Ovary (tissue), 9 donors: ENCODE data around the gene ZNF423. TPM values are rescaled to one million over a fixed set of nuclear protein-coding genes. Genes with fewer than 3 reads are reported as not detected.

Source experiments
- DNase-seq, 5 donors: peaks; one replicate each; pipeline ENCODE4 v3.0.0-alpha.2; 2019 to 2020
- H3K27ac ChIP-seq, 2 donors: fragments of 200-600 bp; one replicate each; pipeline versions ENCODE4 v1.5.1 to v1.8.0; 2019 to 2022
- H3K27me3 ChIP-seq: fragments of 200-600 bp; one replicate; pipeline ENCODE4 v1.8.0; 2022
- H3K36me3 ChIP-seq: fragments of 200-600 bp; sonication (generic); one replicate; pipeline ENCODE4 v1.5.1; 2019
- H3K4me1 ChIP-seq: one replicate; pipeline ENCODE4 v1.8.1; 2013; ENCODE audit warnings: mild to moderate bottlenecking, moderate library complexity; ENCODE audit not compliant: insufficient read depth
- H3K4me3 ChIP-seq: fragments of 200-600 bp; sonication (generic); one replicate; pipeline ENCODE4 v1.5.1; 2017
- H3K9me3 ChIP-seq, 2 donors: fragments of 200-600 bp in 1 of 2; sonication (generic) in 1 of 2; one replicate each; pipeline versions ENCODE4 v1.5.1 to v1.8.1; 2013 to 2019; ENCODE audit warnings: mild to moderate bottlenecking in 1 of 2, moderate library complexity in 1 of 2
- EP300 ChIP-seq: sonication (generic); formaldehyde crosslinking; IDR thresholded peaks from one replicate; pipeline ENCODE4 v1.6.1; 2017; ENCODE audit warnings: antibody characterized with exemption
- POLR2A ChIP-seq: fragments of 450-650 bp; IDR thresholded peaks from one replicate; pipeline ENCODE4 v1.6.1; 2017; ENCODE audit warnings: antibody characterized with exemption, mild to moderate bottlenecking, moderate library complexity
- WGBS, 3 donors: extraction: QIAGEN DNeasy Blood & Tissue Kit in 1 of 3; methylation state at CpG; one replicate each; pipeline versions ENCODE4 v1.1.5 to v1.1.7; 2013 to 2017; 5-methylcytosine and 5-hydroxymethylcytosine counted together
- intact Hi-C, 4 donors: fragments of 100-400 bp; cut with DNase I; formaldehyde crosslinking; loops; one replicate each; pipeline versions ENCODE4 v1.11.0 to v1.15.1; 2022 to 2023
- polyA plus RNA-seq, 2 donors: library from polyadenylated mRNA; stranded (reverse); fragments of 200-250 nt in 1 of 2; fragments of 350-450 nt in 1 of 2; fragmentation: Illumina TruSeq in 1 of 2; extraction: RNeasy Lipid Tissue Mini Kit (QIAGEN cat#74804) in 1 of 2; gene quantifications; one replicate each; pipeline ENCODE4 v1.2.3, GENCODE V29; 2013 to 2014
- total RNA-seq, 7 donors: library from RNA; depleted of rRNA in 2 of 7; stranded (reverse); fragments of >200 nt in 2 of 7; fragmentation: NEBNext Ultra II Directional in 3 of 7; extraction: Animal tissue kit (Norgen Biotek cat#: 25700) in 3 of 7; gene quantifications; one replicate each; pipeline versions ENCODE4 v1.1.0 to v1.2.4, GENCODE V29; 2016 to 2023
- TF ChIP-seq, protein P1 (sequence below), 3 donors: fragments of 450-650 bp in 2 of 3; fragments of 200-600 bp in 1 of 3; IDR thresholded peaks; one replicate each; pipeline versions ENCODE4 v1.5.1 to v1.8.0; 2016 to 2022; ENCODE audit warnings: antibody characterized with exemption in 3 of 3, mild to moderate bottlenecking in 1 of 3
- donor health status: DM: no; HTN: no; CAD: no; lungs with moderate emphysema.
- donor health status: DM: no; HTN: no; CAD: no.
- donor health status: Bipolar disorder and iron deficiency.
- donor health status: DM: yes; HTN: yes; CAD: no.
- donor health status: DM: no; HTN: no; CAD: no.
- donor health status: DM: yes; HTN: yes; CAD: no.

ZNF423 gene
- total and polyA plus RNA-seq, 9 donors = 3.3 to 40.3 (median 12.4) TPM

- TF ChIP-seq EP300 (no peak), POLR2A (no peak)
- TF ChIP-seq, protein P1, sequence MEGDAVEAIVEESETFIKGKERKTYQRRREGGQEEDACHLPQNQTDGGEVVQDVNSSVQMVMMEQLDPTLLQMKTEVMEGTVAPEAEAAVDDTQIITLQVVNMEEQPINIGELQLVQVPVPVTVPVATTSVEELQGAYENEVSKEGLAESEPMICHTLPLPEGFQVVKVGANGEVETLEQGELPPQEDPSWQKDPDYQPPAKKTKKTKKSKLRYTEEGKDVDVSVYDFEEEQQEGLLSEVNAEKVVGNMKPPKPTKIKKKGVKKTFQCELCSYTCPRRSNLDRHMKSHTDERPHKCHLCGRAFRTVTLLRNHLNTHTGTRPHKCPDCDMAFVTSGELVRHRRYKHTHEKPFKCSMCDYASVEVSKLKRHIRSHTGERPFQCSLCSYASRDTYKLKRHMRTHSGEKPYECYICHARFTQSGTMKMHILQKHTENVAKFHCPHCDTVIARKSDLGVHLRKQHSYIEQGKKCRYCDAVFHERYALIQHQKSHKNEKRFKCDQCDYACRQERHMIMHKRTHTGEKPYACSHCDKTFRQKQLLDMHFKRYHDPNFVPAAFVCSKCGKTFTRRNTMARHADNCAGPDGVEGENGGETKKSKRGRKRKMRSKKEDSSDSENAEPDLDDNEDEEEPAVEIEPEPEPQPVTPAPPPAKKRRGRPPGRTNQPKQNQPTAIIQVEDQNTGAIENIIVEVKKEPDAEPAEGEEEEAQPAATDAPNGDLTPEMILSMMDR (IDR thresholded peaks at IDR 0.05) = no peak
- Histone ChIP-seq H3K27ac (peak overlapping the region in 1 of 2 donors; percentile 85), H3K4me1 (peaks cover 38% of the 10 kb centered on the region), H3K36me3 (no peaks in the 10 kb centered on the region), H3K9me3 (no peaks in the 10 kb centered on the region), H3K27me3 (no peaks in the 10 kb centered on the region), H3K4me3 (no peak overlapping the region)
- WGBS, 3 donors = 79 to 94% (median 93%) methylated on average over 7 of the region's 7 CpGs
- intact Hi-C loops = no loop called here
- DNase-seq = no peak
These were observed 23.7 kb downstream of the ZNF423 start for GRCh38 chr16:49832177-49832576.

DNA sequence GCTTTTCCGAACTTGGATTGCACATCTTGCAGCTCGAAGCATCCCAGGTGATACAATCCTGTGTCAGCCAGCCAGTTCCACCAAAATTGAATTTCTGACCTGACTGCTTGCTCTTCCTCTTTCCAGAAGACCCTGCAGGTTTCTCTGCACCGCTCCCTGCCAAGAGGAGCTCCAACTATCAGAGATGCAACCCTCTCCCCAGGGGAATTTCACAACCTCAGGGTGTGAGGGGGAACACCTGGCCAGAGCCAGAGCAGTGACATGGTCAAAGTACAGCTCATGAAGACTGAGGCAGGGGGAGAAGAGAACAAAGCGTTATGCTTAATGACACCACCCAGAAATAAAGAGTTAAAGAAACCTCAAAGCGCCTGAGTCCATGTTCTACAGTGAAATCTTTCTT is 25.0 kb downstream of the ZNF423 start:
- Histone ChIP-seq H3K4me3 (no peak overlapping the region), H3K4me1 (peaks cover 28% of the 10 kb centered on the region), H3K9me3 (no peaks in the 10 kb centered on the region), H3K27ac (no peak overlapping the region), H3K27me3 (no peaks in the 10 kb centered on the region), H3K36me3 (no peaks in the 10 kb centered on the region)
- DNase-seq = no peak
- TF ChIP-seq, protein P1 (IDR thresholded peaks at IDR 0.05) = no peak
- TF ChIP-seq POLR2A (no peak), EP300 (no peak)
- intact Hi-C loops = no loop called here
- 87 to 98% (median 97%) methylated on average over 5 of the region's 5 CpGs for WGBS, 3 donors

DNA sequence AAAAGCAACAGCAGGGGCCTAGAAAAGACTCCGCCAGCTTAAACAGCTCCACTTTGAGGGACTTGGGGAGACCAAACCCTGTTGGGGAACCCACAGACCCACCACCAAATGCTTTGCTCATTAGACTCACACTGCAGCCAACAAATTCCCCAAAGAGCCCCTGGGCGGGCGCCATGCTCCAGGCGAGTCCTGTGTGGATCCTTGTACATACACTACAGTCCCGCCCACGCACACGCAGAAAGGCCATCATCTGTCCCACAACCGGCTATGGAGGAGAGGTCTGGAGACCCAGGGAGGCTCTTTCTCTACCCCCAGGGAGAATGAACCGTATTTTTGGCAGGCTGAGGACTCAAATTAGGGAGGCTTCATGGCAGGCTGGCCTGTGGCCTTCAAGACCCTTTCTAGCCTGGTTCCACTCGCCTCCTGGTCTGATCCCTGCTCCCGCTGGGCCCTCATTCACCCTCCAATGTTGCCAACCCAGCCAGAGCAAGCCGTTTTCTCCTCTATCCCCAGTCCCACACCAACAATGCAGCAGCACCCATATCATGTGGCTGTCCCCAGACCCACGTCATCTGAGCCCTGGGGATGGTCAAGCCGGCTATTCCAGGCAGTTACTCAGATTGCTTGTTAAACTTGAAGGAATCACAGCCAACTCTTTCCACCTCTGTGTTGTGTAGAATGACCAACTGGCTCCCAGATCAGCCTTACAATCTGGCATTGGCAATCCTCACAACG is 27.2 kb downstream of the ZNF423 start:
- H3K9me3 ChIP-seq = no peaks in the 10 kb centered on the region
- 87 to 93% (median 88%) methylated on average over 15 of the region's 15 CpGs for WGBS, 3 donors
- no peak for TF ChIP-seq POLR2A
- TF ChIP-seq, protein P1 (IDR thresholded peaks at IDR 0.05) = no peak
- TF ChIP-seq EP300 = no peak
- no peaks in the 10 kb centered on the region for H3K27me3 ChIP-seq
- intact Hi-C loops = no loop called here
- H3K36me3 ChIP-seq = no peaks in the 10 kb centered on the region
- H3K4me3 ChIP-seq = no peak overlapping the region
- H3K27ac ChIP-seq = peak overlapping the region in 1 of 2 donors; percentile 30
- H3K4me1 ChIP-seq = peaks cover 12% of the 10 kb centered on the region
- peak in 1 of 5 donors; percentile 47 for DNase-seq

DNA sequence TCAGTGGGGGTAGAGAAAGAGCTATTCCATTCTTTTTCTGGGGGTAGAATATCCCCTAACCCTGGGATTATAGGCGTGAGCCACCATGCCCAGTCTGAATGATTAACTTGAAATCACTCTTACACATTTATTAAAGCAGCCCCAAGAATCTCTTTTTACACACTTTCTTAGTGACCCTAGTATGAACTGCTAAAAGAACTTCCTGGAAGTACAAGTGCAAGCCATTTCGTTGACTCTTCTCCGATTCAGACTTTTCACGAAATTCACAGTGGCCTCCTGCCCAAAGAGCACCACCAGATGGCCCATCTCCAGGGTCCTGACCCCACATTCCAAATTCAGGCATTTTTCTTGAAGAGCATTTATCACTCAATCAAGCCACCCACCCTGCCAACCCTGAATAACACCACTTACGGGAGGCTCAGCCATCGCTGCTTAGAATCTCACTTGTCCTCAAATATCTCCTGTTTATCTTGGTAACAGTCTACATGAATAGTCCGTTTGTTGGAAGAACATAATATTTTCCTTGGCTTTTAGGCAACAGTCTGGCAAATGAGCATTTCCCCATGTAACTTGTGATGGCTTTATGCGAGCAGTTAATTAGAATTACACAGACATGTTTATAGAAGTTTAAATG is 28.0 kb downstream of the ZNF423 start:
- peak in 2 of 5 donors; percentile 37 to 54 for DNase-seq
- intact Hi-C loops = no loop called here

More for the DNA sequence above, 28.0 kb downstream of the ZNF423 start:
- Histone ChIP-seq H3K4me1 (peaks cover 10% of the 10 kb centered on the region), H3K27me3 (no peaks in the 10 kb centered on the region), H3K4me3 (no peak overlapping the region), H3K36me3 (no peaks in the 10 kb centered on the region), H3K27ac (peak overlapping the region in 1 of 2 donors; percentile 30), H3K9me3 (no peaks in the 10 kb centered on the region)
- no peak for TF ChIP-seq EP300
- no peak for TF ChIP-seq POLR2A
- TF ChIP-seq, protein P1 (IDR thresholded peaks at IDR 0.05) = no peak
- 28 to 39% (median 39%) methylated on average over 8 of the region's 8 CpGs for WGBS, 3 donors
